Fibroblast of lung (primary cell): Measurements from ENCODE around the gene CLCF1. TPM values are rescaled to one million over a fixed set of nuclear protein-coding genes. Genes with fewer than 3 reads are reported as not detected.
"Not testable (repeated sequence)": the region's sequence is repeated elsewhere in the genome, so short reads cannot be mapped to it uniquely, and the experiment has no call there.

Experiments
- DNase-seq, 2 donors: peaks; one replicate each; pipeline versions ENCODE4 v3.0.0 to v3.0.0-alpha.2; 2010; ENCODE audit warnings: low read depth in 2 of 2
- H2AFZ ChIP-seq: 2 replicates; pipeline ENCODE4 v1.5.1; 2012; ENCODE audit warnings: low read length, control low read depth, inconsistent platforms
- H3K27ac ChIP-seq: 2 replicates; pipeline ENCODE4 v1.5.1; 2011; ENCODE audit warnings: low read length, control low read depth; ENCODE audit not compliant: insufficient read depth
- H3K27me3 ChIP-seq: 2 replicates; pipeline ENCODE4 v1.5.1; 2011; ENCODE audit warnings: mild to moderate bottlenecking, low read length; ENCODE audit not compliant: control insufficient read depth, insufficient read depth
- H3K36me3 ChIP-seq: 2 replicates; pipeline ENCODE4 v1.5.1; 2011; ENCODE audit warnings: low read length; ENCODE audit not compliant: control insufficient read depth, insufficient read depth
- H3K4me1 ChIP-seq: 2 replicates; pipeline ENCODE4 v1.5.1; 2011; ENCODE audit warnings: low read length; ENCODE audit not compliant: control insufficient read depth, insufficient read depth; ENCODE audit errors: extremely low read depth
- H3K4me2 ChIP-seq: 2 replicates; pipeline ENCODE4 v1.5.1; 2011; ENCODE audit warnings: low read length, control low read depth; ENCODE audit not compliant: insufficient read depth; ENCODE audit errors: extremely low read depth
- H3K4me3 ChIP-seq, 4 experiments: fragments of 200-600 bp in 1 of 4; sonication (generic) in 1 of 4; replicated peaks in 1 of 4; 2 replicates each; pipeline ENCODE4 v1.5.1; 2011 to 2016; ENCODE audit warnings: low read length in 4 of 4, low read depth in 3 of 4, mild to moderate bottlenecking in 3 of 4, control low read depth in 2 of 4, inconsistent platforms in 1 of 4, mixed read lengths in 1 of 4; ENCODE audit not compliant: insufficient read depth in 1 of 4; ENCODE audit errors: control extremely low read depth in 1 of 4
- H3K79me2 ChIP-seq: 2 replicates; pipeline ENCODE4 v1.5.1; 2012; ENCODE audit warnings: mild to moderate bottlenecking, low read length, inconsistent platforms; ENCODE audit not compliant: control insufficient read depth, insufficient read depth
- H3K9ac ChIP-seq: 2 replicates; pipeline ENCODE4 v1.5.1; 2011; ENCODE audit warnings: mild to moderate bottlenecking, low read length, control low read depth; ENCODE audit not compliant: insufficient read depth
- H3K9me3 ChIP-seq: 2 replicates; pipeline ENCODE4 v1.5.1; 2012; ENCODE audit warnings: low read depth, low read length; ENCODE audit not compliant: control insufficient read depth, insufficient read depth
- H4K20me1 ChIP-seq: 2 replicates; pipeline ENCODE4 v1.5.1; 2011; ENCODE audit warnings: low read length; ENCODE audit not compliant: control insufficient read depth, insufficient read depth; ENCODE audit errors: extremely low read depth
- EZH2 ChIP-seq: IDR thresholded peaks from 2 replicates; pipeline ENCODE4 v1.5.1; 2012; ENCODE audit warnings: low read length, control low read depth, mild to moderate bottlenecking; ENCODE audit errors: missing control alignments
- polyA plus RNA-seq, 2 donors: library from polyadenylated mRNA; depleted of rRNA in 1 of 2; stranded (reverse) in 1 of 2; unstranded in 1 of 2; fragments of >200 nt; gene quantifications; 2 replicates each; pipeline ENCODE4 v1.2.1, GENCODE V29; 2011 to 2012; ENCODE audit warnings: missing spikeins in 1 of 2
- total RNA-seq: library from RNA; depleted of rRNA; stranded (reverse); fragments of >200 nt; gene quantifications from 2 replicates; pipeline ENCODE4 v1.2.1, GENCODE V29; 2014
- TF ChIP-seq, protein P1 (sequence below), 2 donors: IDR thresholded peaks in 1 of 2; conservative IDR thresholded peaks in 1 of 2; 1 replicate in 1 of 2; 2 replicates in 1 of 2; pipeline ENCODE4 v1.5.1; 2011 to 2012; ENCODE audit warnings: low read length in 2 of 2, control low read depth in 1 of 2, inconsistent platforms in 1 of 2, low read depth in 1 of 2, mild to moderate bottlenecking in 1 of 2

Gene CLCF1
- total and polyA plus RNA-seq, 2 donors (not counting 1 experiment from before 2014, with no cell fraction given), result 2.3 to 6.0 TPM

DNA sequence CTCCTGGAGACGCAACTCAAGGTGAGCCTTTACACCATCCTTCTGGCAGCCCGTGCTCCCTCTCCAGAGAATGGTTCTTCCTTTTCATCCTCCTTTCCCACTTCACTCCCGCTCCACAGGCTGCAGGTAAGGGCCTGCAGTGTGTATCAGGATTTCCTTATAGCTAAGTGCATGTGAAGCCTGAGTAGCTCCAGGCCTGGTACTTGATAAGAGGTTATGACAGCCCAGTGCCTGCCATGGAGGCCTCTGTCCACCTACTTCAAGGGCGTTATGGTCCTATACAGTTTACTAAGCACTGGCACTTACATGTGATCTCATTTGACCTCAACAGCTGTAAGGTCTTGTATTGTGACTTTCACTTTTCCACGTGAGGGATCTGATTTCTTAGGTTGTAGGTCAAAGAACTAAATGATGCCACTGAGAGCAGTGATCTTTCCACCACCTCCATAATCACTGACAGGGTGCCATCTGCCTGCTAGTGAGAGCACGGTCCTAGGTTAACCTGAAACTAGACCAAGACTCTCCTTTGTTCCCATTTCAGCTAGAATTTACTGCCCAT is 52.0 kb downstream of the CLCF1 start:
- no peaks in the 10 kb centered on the region for H4K20me1 ChIP-seq

DNA sequence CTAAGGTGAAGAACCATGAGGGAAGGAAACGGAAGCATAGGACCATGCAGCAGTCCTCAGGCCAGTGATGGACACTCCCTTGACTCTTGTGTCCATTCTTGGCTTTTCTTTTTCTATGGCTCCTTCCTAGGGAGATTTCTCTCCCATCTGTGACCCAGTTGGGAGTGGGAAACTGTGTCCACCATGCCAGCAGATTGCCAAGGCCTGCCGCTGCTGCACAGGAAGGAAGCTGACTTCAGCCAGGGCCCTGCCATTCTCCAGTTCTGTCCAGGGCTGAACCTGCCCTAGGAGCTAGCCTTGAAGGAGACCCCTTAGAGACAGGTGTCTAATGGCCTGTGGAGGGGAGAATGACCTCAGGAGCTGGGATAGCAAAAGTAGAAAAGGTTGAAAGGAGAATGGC is 52.7 kb downstream of the CLCF1 start:
- Histone ChIP-seq H3K4me3 (no peak overlapping the region), H3K79me2 (no peaks in the 10 kb centered on the region), H4K20me1 (no peaks in the 10 kb centered on the region), H2AFZ (no peak overlapping the region), H3K9me3 (no peaks in the 10 kb centered on the region), H3K4me1 (peaks cover 2% of the 10 kb centered on the region), H3K27ac (no peak overlapping the region), H3K36me3 (no peaks in the 10 kb centered on the region), H3K27me3 (no peaks in the 10 kb centered on the region), H3K9ac (no peak overlapping the region), H3K4me2 (no peak overlapping the region)
- no peak for DNase-seq
- TF ChIP-seq, protein P1, sequence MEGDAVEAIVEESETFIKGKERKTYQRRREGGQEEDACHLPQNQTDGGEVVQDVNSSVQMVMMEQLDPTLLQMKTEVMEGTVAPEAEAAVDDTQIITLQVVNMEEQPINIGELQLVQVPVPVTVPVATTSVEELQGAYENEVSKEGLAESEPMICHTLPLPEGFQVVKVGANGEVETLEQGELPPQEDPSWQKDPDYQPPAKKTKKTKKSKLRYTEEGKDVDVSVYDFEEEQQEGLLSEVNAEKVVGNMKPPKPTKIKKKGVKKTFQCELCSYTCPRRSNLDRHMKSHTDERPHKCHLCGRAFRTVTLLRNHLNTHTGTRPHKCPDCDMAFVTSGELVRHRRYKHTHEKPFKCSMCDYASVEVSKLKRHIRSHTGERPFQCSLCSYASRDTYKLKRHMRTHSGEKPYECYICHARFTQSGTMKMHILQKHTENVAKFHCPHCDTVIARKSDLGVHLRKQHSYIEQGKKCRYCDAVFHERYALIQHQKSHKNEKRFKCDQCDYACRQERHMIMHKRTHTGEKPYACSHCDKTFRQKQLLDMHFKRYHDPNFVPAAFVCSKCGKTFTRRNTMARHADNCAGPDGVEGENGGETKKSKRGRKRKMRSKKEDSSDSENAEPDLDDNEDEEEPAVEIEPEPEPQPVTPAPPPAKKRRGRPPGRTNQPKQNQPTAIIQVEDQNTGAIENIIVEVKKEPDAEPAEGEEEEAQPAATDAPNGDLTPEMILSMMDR (conservative IDR thresholded peaks at IDR 0.05 in 1 of 2, IDR thresholded peaks at IDR 0.05 in 1 of 2; ENCODE audit: low read depth in 1 of 2, low read length in 2 of 2), result no peak
- TF ChIP-seq EZH2, result no peak

More for the DNA sequence above, 52.0 kb downstream of the CLCF1 start:
- H3K79me2 ChIP-seq, result no peaks in the 10 kb centered on the region
- H3K36me3 ChIP-seq, result no peaks in the 10 kb centered on the region
- H2AFZ ChIP-seq, result no peak overlapping the region
- H3K4me1 ChIP-seq, result peaks cover 2% of the 10 kb centered on the region
- no peak overlapping the region for H3K4me2 ChIP-seq
- DNase-seq, result no peak
- no peak overlapping the region for H3K9ac ChIP-seq
- H3K9me3 ChIP-seq, result no peaks in the 10 kb centered on the region
- H3K27ac ChIP-seq, result no peak overlapping the region
- no peak overlapping the region for H3K4me3 ChIP-seq
- no peak for TF ChIP-seq EZH2
- TF ChIP-seq, protein P1 (conservative IDR thresholded peaks at IDR 0.05 in 1 of 2, IDR thresholded peaks at IDR 0.05 in 1 of 2; ENCODE audit: low read depth in 1 of 2, low read length in 2 of 2), result no peak
- H3K27me3 ChIP-seq, result no peaks in the 10 kb centered on the region

DNA sequence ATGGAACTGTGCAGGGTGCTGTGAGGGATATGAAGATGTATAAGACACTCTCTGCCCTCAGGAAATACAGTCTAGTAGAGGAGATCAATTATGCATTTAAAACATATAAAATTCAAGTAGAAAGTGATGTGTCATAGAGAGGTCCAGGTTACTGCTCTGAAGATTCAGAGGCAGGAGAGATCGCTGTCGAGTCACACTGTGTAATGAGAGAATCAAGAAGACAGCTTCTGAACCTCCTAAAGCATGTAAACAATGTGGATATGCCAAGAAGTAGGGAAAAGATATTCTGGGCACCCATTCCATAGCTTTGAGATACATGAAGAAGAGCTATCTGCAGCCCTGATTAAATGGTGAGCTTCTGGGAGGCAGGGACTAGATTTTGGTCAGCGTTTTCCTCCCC is 53.4 kb downstream of the CLCF1 start:
- H3K4me3 ChIP-seq, result no peak overlapping the region
- no peak overlapping the region for H3K9ac ChIP-seq
- no peaks in the 10 kb centered on the region for H3K27me3 ChIP-seq
- H3K9me3 ChIP-seq, result no peaks in the 10 kb centered on the region
- no peak for DNase-seq
- H3K4me1 ChIP-seq, result peaks cover 2% of the 10 kb centered on the region
- no peak overlapping the region for H3K27ac ChIP-seq
- no peak overlapping the region for H2AFZ ChIP-seq
- H3K79me2 ChIP-seq, result no peaks in the 10 kb centered on the region
- no peak overlapping the region for H3K4me2 ChIP-seq
- H3K36me3 ChIP-seq, result no peaks in the 10 kb centered on the region
- TF ChIP-seq, protein P1 (conservative IDR thresholded peaks at IDR 0.05 in 1 of 2, IDR thresholded peaks at IDR 0.05 in 1 of 2; ENCODE audit: low read depth in 1 of 2, low read length in 2 of 2), result no peak
- TF ChIP-seq EZH2, result no peak
- H4K20me1 ChIP-seq, result no peaks in the 10 kb centered on the region

DNA sequence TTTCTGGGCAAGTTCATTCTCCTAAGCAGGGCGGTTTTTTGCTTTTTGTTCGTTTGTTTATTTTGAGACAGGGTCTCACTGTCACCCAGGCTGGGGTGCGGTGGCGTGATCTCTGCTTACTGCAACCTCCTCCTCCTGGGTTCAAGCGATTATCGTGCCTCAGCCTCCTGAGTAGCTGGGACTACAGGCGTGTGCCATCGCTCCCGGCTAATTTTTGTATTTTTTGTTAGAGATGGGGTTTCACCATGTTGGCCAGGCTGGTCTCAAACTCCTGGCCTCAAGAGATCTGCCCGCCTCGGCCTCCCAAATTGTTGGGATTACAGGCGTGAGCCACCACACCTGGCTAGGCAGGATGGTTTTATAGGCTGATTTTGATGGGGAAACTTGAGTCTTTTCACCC is 54.5 kb downstream of the CLCF1 start:
- not testable (repeated sequence) for H3K4me2 ChIP-seq, H3K4me1 ChIP-seq, H3K27ac ChIP-seq, H3K9ac ChIP-seq, H4K20me1 ChIP-seq, H3K79me2 ChIP-seq, H3K27me3 ChIP-seq, H3K36me3 ChIP-seq, H2AFZ ChIP-seq, H3K9me3 ChIP-seq, DNase-seq
- peak overlapping the region in 1 of 4 experiments; percentile 81 for H3K4me3 ChIP-seq
